ENCODE data around the gene GALNT18. TPM values are rescaled to one million over a fixed set of nuclear protein-coding genes. Genes with fewer than 3 reads are reported as not detected.

Gene GALNT18
- polyA plus RNA-seq, 1 donor (not counting 4 experiments of a cell fraction or from before 2014, with no cell fraction given): 27.2 TPM

GRCh38 chr11:11338304-11338703 is 283.5 kb downstream of the GALNT18 start:
- no peaks in the 10 kb centered on the region for H3K9me1 ChIP-seq (ENCODE audit: control insufficient read depth, extremely low read depth, insufficient read depth, low read length)
- no peaks in the 10 kb centered on the region for H3K9me3 ChIP-seq (ENCODE audit: control insufficient read depth, low read depth, low read length)
- no peaks in the 10 kb centered on the region for H3K27me3 ChIP-seq (ENCODE audit: control insufficient read depth, extremely low read depth, insufficient read depth, low read length)
- DNase-seq (ENCODE audit: low read depth, low spot score) (no peak), FAIRE-seq (no peak)
- H4K20me1 ChIP-seq (ENCODE audit: control insufficient read depth, extremely low read depth, insufficient read depth, low read length): no peaks in the 10 kb centered on the region
- H3K4me2 ChIP-seq (ENCODE audit: control insufficient read depth, extremely low read depth, insufficient read depth, low read depth, low read length): no peak overlapping the region
- peaks cover 3 to 8% of the 10 kb centered on the region in 2 experiments for H3K36me3 ChIP-seq (ENCODE audit: control insufficient read depth in 2 of 2, extremely low read depth in 1 of 2, insufficient read depth in 2 of 2, low read length in 2 of 2)
- no peak overlapping the region for H3K9ac ChIP-seq (ENCODE audit: control insufficient read depth, extremely low read depth, insufficient read depth, low read length)
- no peak overlapping the region for H3K4me3 ChIP-seq (ENCODE audit: control insufficient read depth in 2 of 3, extremely low read depth in 1 of 3, insufficient read depth in 2 of 3, low read depth in 1 of 3, low read length in 3 of 3)
- dilution Hi-C loops (cut with MboI; ENCODE audit: extremely low pct_ligation_motif_present, low sequenced_read_pairs): no loop called here
- H3K79me2 ChIP-seq (ENCODE audit: control insufficient read depth, insufficient read depth, low read length): no peaks in the 10 kb centered on the region
- H2AFZ ChIP-seq (ENCODE audit: control insufficient read depth, low read length): no peak overlapping the region
- no peaks in the 10 kb centered on the region for H3K4me1 ChIP-seq (ENCODE audit: control insufficient read depth, extremely low read depth, insufficient read depth, low read length)
- TF ChIP-seq EZH2 (IDR thresholded peaks at IDR 0.05; ENCODE audit: low read length) (no peak), CTCF (optimal IDR thresholded peaks at IDR 0.05 in 1 of 3, IDR thresholded peaks at IDR 0.05 in 1 of 3, conservative IDR thresholded peaks at IDR 0.05 in 1 of 3; ENCODE audit: extremely low read depth in 1 of 3, insufficient read depth in 2 of 3, low read length in 3 of 3) (no peak)
- H3K27ac ChIP-seq (ENCODE audit: control insufficient read depth, insufficient read depth, low read length): no peak overlapping the region

- H3K9me3 ChIP-seq (ENCODE audit: control insufficient read depth, low read depth, low read length): no peaks in the 10 kb centered on the region
- dilution Hi-C loops (cut with MboI; ENCODE audit: extremely low pct_ligation_motif_present, low sequenced_read_pairs): no loop called here
- no peaks in the 10 kb centered on the region for H3K9me1 ChIP-seq (ENCODE audit: control insufficient read depth, extremely low read depth, insufficient read depth, low read length)
- H3K9ac ChIP-seq (ENCODE audit: control insufficient read depth, extremely low read depth, insufficient read depth, low read length): no peak overlapping the region
- FAIRE-seq: no peak
- H3K36me3 ChIP-seq (ENCODE audit: control insufficient read depth in 2 of 2, extremely low read depth in 1 of 2, insufficient read depth in 2 of 2, low read length in 2 of 2): peaks cover 3 to 8% of the 10 kb centered on the region in 2 experiments
- no peaks in the 10 kb centered on the region for H3K27me3 ChIP-seq (ENCODE audit: control insufficient read depth, extremely low read depth, insufficient read depth, low read length)
- no peaks in the 10 kb centered on the region for H3K4me1 ChIP-seq (ENCODE audit: control insufficient read depth, extremely low read depth, insufficient read depth, low read length)
- no peak overlapping the region for H3K4me2 ChIP-seq (ENCODE audit: control insufficient read depth, extremely low read depth, insufficient read depth, low read depth, low read length)
- TF ChIP-seq EZH2 (IDR thresholded peaks at IDR 0.05; ENCODE audit: low read length) (no peak), CTCF (optimal IDR thresholded peaks at IDR 0.05 in 1 of 3, IDR thresholded peaks at IDR 0.05 in 1 of 3, conservative IDR thresholded peaks at IDR 0.05 in 1 of 3; ENCODE audit: extremely low read depth in 1 of 3, insufficient read depth in 2 of 3, low read length in 3 of 3) (no peak)
- H2AFZ ChIP-seq (ENCODE audit: control insufficient read depth, low read length): no peak overlapping the region
- DNase-seq (ENCODE audit: low read depth, low spot score): no peak
- H4K20me1 ChIP-seq (ENCODE audit: control insufficient read depth, extremely low read depth, insufficient read depth, low read length): no peaks in the 10 kb centered on the region
- no peak overlapping the region for H3K4me3 ChIP-seq (ENCODE audit: control insufficient read depth in 2 of 3, extremely low read depth in 1 of 3, insufficient read depth in 2 of 3, low read depth in 1 of 3, low read length in 3 of 3)
- H3K27ac ChIP-seq (ENCODE audit: control insufficient read depth, insufficient read depth, low read length): no peak overlapping the region
- no peaks in the 10 kb centered on the region for H3K79me2 ChIP-seq (ENCODE audit: control insufficient read depth, insufficient read depth, low read length)
Observed at GRCh38 chr11:11336664-11337063, 285.1 kb downstream of the GALNT18 start.

All from keratinocyte (primary cell).